Esophagus squamous epithelium (tissue), 5 donors: ENCODE data around the gene PTPN5. TPM values are rescaled to one million over a fixed set of nuclear protein-coding genes. Genes with fewer than 3 reads are reported as not detected.

Experiments
- DNase-seq: peaks from one replicate; lab custom pipeline; 2025; lab: John Stamatoyannopoulos, UW
- H3K27ac ChIP-seq, 4 donors: fragments of 200-600 bp; sonication (generic); one replicate each; pipeline ENCODE4 v1.5.1; 2016 to 2019; ENCODE audit warnings: mild to moderate bottlenecking in 1 of 4
- H3K27me3 ChIP-seq, 4 donors: fragments of 200-600 bp; sonication (generic); 1 replicate in 3 of 4; 2 replicates in 1 of 4; pipeline versions ENCODE4 v1.5.1 to v1.6.0; 2017 to 2021; ENCODE audit warnings: antibody characterized with exemption in 1 of 4
- H3K36me3 ChIP-seq, 3 donors: fragments of 200-600 bp; sonication (generic); one replicate each; pipeline ENCODE4 v1.5.1; 2016 to 2019
- H3K4me1 ChIP-seq, 3 donors: fragments of 200-600 bp; sonication (generic); one replicate each; pipeline ENCODE4 v1.5.1; 2017 to 2019
- H3K4me3 ChIP-seq, 4 donors: fragments of 200-600 bp; sonication (generic); 1 replicate in 3 of 4; 2 replicates in 1 of 4; pipeline ENCODE4 v1.5.1; 2016 to 2019; ENCODE audit warnings: mild to moderate bottlenecking in 2 of 4, moderate library complexity in 1 of 4
- H3K9me3 ChIP-seq, 3 donors: fragments of 200-600 bp; sonication (generic); one replicate each; pipeline ENCODE4 v1.5.1; 2016 to 2019
- POLR2A ChIP-seq, 4 donors: fragments of 450-650 bp; IDR thresholded peaks; one replicate each; pipeline ENCODE4 v1.6.1; 2017; ENCODE audit warnings: antibody characterized with exemption in 4 of 4, mild to moderate bottlenecking in 4 of 4, moderate library complexity in 3 of 4
- WGBS, 2 donors: methylation state at CpG; one replicate each; pipeline ENCODE4 v1.1.5; 2018; 5-methylcytosine and 5-hydroxymethylcytosine counted together
- intact Hi-C: fragments of 100-400 bp; cut with DNase I; formaldehyde crosslinking; loops from one replicate; pipeline ENCODE4 v1.15.0; 2022
- total RNA-seq, 4 donors: library from RNA; depleted of rRNA; stranded (reverse); fragments of >200 nt; gene quantifications; one replicate each; pipeline ENCODE4 v1.1.0, GENCODE V29; 2016
- TF ChIP-seq, protein P1 (sequence below), 6 experiments: fragments of 450-650 bp in 4 of 6; fragments of 200-600 bp in 2 of 6; sonication (generic) in 2 of 6; IDR thresholded peaks; one replicate each; pipeline ENCODE4 v1.5.1; 2016 to 2019; ENCODE audit warnings: antibody characterized with exemption in 6 of 6, mild to moderate bottlenecking in 4 of 6, moderate library complexity in 4 of 6
- donor health status: DM: yes; HTN: yes; CAD: no.

The PTPN5 gene
- total RNA-seq, 4 donors from 2014 or later = 0.18 to 0.95 (median 0.58) TPM

DNA sequence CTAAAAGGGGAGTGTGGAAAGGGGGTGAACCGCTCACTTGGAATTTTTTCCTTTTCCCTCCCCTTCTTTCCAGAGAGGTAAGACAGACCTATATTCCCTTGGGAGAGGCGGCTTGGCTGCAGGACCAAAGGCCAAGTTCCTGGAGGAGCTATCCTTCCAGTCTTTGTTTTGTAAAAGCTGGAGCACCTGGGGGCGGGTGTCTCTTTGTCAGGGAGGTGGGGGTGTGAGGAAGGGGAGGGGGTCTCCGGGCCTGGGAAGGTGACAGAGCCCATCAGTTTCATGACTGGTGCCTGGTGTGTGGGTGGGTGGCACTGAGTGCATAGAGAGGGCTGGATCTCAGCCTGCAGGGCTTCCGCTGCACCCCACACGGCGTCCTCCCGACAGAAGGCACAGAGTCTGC is 18.5 kb downstream of the PTPN5 start:
- DNase-seq = no peak
- WGBS, 2 donors = 50 to 91% methylated on average over 3 to 4 of the region's 8 CpGs
- intact Hi-C loops = no loop called here
- Histone ChIP-seq H3K27ac (no peak overlapping the region), H3K4me3 (no peak overlapping the region), H3K4me1 (no peaks in the 10 kb centered on the region), H3K36me3 (no peaks in the 10 kb centered on the region), H3K27me3 (peaks cover 0 to 22% (median 0%) of the 10 kb centered on the region in 4 donors), H3K9me3 (no peaks in the 10 kb centered on the region)
- TF ChIP-seq POLR2A (IDR thresholded peaks at IDR 0.05) = no peak
- TF ChIP-seq, protein P1, sequence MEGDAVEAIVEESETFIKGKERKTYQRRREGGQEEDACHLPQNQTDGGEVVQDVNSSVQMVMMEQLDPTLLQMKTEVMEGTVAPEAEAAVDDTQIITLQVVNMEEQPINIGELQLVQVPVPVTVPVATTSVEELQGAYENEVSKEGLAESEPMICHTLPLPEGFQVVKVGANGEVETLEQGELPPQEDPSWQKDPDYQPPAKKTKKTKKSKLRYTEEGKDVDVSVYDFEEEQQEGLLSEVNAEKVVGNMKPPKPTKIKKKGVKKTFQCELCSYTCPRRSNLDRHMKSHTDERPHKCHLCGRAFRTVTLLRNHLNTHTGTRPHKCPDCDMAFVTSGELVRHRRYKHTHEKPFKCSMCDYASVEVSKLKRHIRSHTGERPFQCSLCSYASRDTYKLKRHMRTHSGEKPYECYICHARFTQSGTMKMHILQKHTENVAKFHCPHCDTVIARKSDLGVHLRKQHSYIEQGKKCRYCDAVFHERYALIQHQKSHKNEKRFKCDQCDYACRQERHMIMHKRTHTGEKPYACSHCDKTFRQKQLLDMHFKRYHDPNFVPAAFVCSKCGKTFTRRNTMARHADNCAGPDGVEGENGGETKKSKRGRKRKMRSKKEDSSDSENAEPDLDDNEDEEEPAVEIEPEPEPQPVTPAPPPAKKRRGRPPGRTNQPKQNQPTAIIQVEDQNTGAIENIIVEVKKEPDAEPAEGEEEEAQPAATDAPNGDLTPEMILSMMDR (IDR thresholded peaks at IDR 0.05) = no peak

DNA sequence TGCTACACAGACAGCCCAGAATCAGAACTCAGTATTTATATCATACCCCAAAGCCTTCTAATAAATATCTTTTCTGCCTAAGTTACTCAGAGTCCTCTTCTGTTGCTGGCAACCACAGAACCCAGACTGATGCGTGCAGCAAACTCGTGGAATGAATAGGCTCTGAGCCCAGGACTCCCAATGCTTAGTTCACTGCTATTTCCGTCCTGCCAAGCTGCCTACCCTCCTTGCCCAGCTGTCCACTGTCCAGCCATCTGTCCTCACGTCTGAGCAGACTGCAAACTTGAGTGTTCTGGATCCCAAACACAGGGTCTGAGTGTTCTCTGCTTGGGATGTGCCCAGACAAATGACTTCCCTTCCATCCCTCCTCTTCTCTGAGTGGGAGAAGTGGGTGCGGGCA is 19.4 kb downstream of the PTPN5 start:
- Histone ChIP-seq H3K27ac (no peak overlapping the region), H3K4me3 (no peak overlapping the region), H3K9me3 (no peaks in the 10 kb centered on the region), H3K36me3 (no peaks in the 10 kb centered on the region), H3K4me1 (no peaks in the 10 kb centered on the region), H3K27me3 (peaks cover 0 to 22% (median 0%) of the 10 kb centered on the region in 4 donors)
- intact Hi-C loops = no loop called here
- TF ChIP-seq, protein P1 (IDR thresholded peaks at IDR 0.05) = no peak
- no peak for TF ChIP-seq POLR2A (IDR thresholded peaks at IDR 0.05)
- no peak for DNase-seq
- WGBS, 2 donors = 61 to 66% methylated on average over 3 to 4 of the region's 5 CpGs

DNA sequence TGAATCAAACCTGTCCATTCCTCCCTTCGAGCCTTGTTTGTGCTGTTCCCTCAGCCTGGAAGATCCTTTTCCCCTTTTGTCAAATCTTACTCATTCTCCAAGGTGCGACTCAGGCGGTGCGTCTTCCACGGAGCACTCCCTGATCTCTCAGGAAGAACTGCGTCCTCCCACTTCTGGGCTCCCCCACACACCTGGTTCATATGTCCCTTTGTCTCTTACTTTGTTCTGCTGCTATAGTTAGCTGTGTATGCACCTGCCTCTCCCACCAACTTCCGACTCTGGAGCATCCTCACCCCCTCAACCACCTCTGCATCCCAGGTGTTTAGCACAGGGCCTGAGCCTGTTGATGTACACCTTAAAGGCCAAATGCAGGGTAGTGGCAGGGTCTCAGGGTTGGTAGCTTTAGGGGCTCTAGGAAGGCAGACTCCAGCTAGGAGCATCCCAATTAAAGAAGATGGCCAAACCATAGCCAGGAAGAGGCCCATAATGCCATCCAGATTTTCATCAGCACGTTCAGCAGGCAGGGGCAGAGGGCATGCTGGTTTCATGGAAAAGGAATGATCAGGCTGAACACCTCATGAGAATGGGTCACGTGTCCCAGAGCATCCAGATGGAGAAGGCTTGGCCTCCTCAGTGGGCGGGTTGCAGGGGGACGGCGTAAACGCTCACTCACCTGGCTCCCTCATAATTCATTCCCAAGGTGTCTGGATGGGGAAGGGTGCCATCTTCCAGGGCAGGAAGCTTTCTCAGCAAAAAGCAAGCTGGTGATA is 20.1 kb downstream of the PTPN5 start:
- Histone ChIP-seq H3K9me3 (no peaks in the 10 kb centered on the region), H3K4me3 (no peak overlapping the region), H3K36me3 (no peaks in the 10 kb centered on the region), H3K4me1 (no peaks in the 10 kb centered on the region), H3K27ac (no peak overlapping the region), H3K27me3 (peaks cover 0 to 22% (median 0%) of the 10 kb centered on the region in 4 donors)
- 77 to 79% methylated on average over 13 of the region's 13 CpGs for WGBS, 2 donors
- intact Hi-C loops = no loop called here
- no peak for TF ChIP-seq POLR2A (IDR thresholded peaks at IDR 0.05)
- TF ChIP-seq, protein P1 (IDR thresholded peaks at IDR 0.05) = no peak
- DNase-seq = no peak

DNA sequence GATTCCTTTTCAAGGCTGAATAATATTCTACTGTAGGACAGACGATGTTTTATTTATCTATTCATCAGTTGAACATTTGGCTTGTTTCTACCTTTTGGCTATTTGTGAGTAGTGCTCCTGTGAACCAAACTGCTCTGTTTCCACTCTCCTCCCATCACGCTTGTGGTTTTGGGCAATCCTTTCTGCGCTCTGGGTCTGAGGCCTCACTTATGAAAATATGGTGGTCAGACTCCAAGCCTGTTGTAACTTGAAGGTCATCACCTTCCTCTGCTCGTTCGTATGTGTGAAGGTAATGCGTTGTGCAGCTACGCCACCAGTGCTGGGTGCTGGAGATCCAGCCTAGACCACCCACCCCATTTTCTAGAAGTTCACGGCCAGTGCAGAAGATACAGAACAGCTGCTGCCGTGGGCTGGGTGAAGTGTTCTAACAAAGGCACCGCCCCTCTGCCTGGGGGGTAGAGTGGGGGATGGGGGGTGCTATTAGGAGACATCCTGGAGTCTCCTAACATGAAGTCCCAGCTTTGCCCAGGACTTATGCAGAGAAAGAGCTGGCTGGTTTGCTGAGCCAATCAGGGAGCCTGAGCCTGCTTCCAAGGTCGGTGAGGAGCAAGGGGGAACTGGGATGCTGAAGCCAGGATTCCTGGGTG is 21.0 kb downstream of the PTPN5 start:
- intact Hi-C loops = no loop called here
- no peak for DNase-seq
- Histone ChIP-seq H3K36me3 (no peaks in the 10 kb centered on the region), H3K27ac (no peak overlapping the region), H3K4me1 (no peaks in the 10 kb centered on the region), H3K27me3 (peaks cover 0 to 23% (median 0%) of the 10 kb centered on the region in 4 donors), H3K9me3 (no peaks in the 10 kb centered on the region), H3K4me3 (no peak overlapping the region)
- 57 to 70% methylated on average over 5 to 6 of the region's 11 CpGs for WGBS, 2 donors
- TF ChIP-seq, protein P1 (IDR thresholded peaks at IDR 0.05) = no peak
- TF ChIP-seq POLR2A (IDR thresholded peaks at IDR 0.05) = no peak

DNA sequence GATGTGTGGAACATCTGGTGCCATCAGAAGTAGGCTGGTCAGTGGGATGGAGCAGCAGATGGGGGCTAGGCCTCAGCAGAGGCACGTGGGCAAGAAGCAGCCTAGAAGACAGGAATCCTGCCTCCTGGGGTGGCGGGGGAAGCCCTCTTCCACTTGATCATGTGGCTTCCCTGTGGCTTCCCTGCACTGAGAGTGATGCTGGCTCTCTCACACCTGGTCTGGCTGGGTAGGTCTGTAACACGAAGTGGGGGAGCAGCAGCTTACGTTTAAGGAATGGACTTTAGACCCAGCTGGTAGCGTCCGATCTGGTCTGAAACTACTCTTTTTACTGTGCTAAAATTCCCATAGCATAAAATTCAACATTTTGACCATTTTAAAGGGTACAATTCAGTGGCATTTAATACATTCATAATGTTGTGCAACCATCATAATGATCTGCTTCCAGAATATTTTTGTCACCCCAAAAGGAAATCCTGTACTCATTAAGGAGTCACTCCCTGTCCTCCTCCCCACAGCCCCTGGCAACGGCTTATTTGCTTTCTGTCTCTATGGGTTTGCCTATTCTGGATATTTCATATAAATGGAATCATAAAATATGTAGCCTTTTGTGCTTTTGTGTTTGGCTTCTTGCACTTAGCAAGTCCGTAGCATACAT is 21.7 kb downstream of the PTPN5 start:
- WGBS, 2 donors = 45 to 51% methylated on average over 5 to 8 of the region's 8 CpGs
- no peaks in the 10 kb centered on the region for H3K9me3 ChIP-seq

More for the DNA sequence above, 21.7 kb downstream of the PTPN5 start:
- H3K27me3 ChIP-seq = peaks cover 0 to 29% (median 0%) of the 10 kb centered on the region in 4 donors
- no peak overlapping the region for H3K4me3 ChIP-seq
- no peaks in the 10 kb centered on the region for H3K36me3 ChIP-seq
- no peak overlapping the region for H3K27ac ChIP-seq
- intact Hi-C loops = no loop called here
- TF ChIP-seq, protein P1 (IDR thresholded peaks at IDR 0.05) = no peak
- no peak for TF ChIP-seq POLR2A (IDR thresholded peaks at IDR 0.05)
- no peak for DNase-seq
- H3K4me1 ChIP-seq = no peaks in the 10 kb centered on the region
